K562 (cell line): Measurements from ENCODE around the gene ZFAND2A. TPM values are rescaled to one million over a fixed set of nuclear protein-coding genes. Genes with fewer than 3 reads are reported as not detected.

Source experiments
- ATAC-seq: fragments of 200-7000 bp; cut with Tn5 transposase; 3 replicates; pipeline ENCODE4 v1.9.1; 2020; ENCODE audit warnings: moderate library complexity
- BruUV-seq: library from RNA; stranded (reverse); fragments of 400-500 nt; replicated peaks from 2 replicates; lab custom pipeline; 2021; lab: Mats Ljungman, UMichigan
- CTCF ChIA-PET: fragments of 300-600 bp; formaldehyde crosslinking; extraction: SDS; loops from one replicate; lab custom pipeline; 2021; ENCODE audit warnings: low intra/inter-chr PET ratio; lab: Yijun Ruan, JAX
- POLR2A ChIA-PET: fragments of 300-600, 350-650 bp; sonication (Branson Sonifier 250); formaldehyde crosslinking; extraction: SDS; loops from one replicate; lab custom pipeline; 2021; ENCODE audit warnings: antibody characterized with exemption, inconsistent platforms; lab: Yijun Ruan, JAX
- DNase-seq, 4 experiments: peaks; one replicate each; pipeline versions ENCODE4 v3.0.0 to v3.0.0-alpha.2; 2011 to 2018; ENCODE audit warnings: low spot score in 3 of 4, mixed read lengths in 3 of 4; ENCODE audit errors: extremely low read depth in 1 of 4
- FAIRE-seq: peaks from 2 replicates; lab custom pipeline; 2011; peaks lifted over from hg19 to GRCh38; lab: Jason Lieb, UNC
- H2AFZ ChIP-seq: 2 replicates; pipeline ENCODE4 v1.6.0; 2011; ENCODE audit warnings: low read depth, low read length, control low read depth, inconsistent platforms
- H3K27ac ChIP-seq: fragments of 200-600 bp; 3 replicates; pipeline ENCODE4 v1.8.0; 2011; ENCODE audit warnings: low read depth, mild to moderate bottlenecking, control low read depth, inconsistent platforms, low read length, moderate library complexity, mixed read lengths; ENCODE audit errors: extremely low read depth
- H3K27me3 ChIP-seq, 2 experiments: fragments of 300-600 bp in 1 of 2; 2 replicates in 1 of 2; 3 replicates in 1 of 2; pipeline versions ENCODE4 v1.6.0 to v1.8.0; 2011; ENCODE audit warnings: inconsistent platforms in 2 of 2, low read length in 2 of 2, mild to moderate bottlenecking in 1 of 2, mixed read lengths in 1 of 2, moderate library complexity in 1 of 2; ENCODE audit not compliant: control insufficient read depth in 2 of 2, insufficient read depth in 2 of 2
- H3K36me3 ChIP-seq: fragments of 300-600 bp; 3 replicates; pipeline ENCODE4 v1.8.0; 2011; ENCODE audit warnings: mild to moderate bottlenecking, low read length, inconsistent platforms; ENCODE audit not compliant: control insufficient read depth, insufficient read depth
- H3K4me1 ChIP-seq, 2 experiments: fragments of 200-600 bp in 1 of 2; replicated peaks in 1 of 2; 2 replicates in 1 of 2; 3 replicates in 1 of 2; pipeline versions ENCODE4 v1.5.1 to v1.8.0; 2011; ENCODE audit warnings: inconsistent platforms in 2 of 2, low read length in 2 of 2, mild to moderate bottlenecking in 1 of 2, mixed read lengths in 1 of 2, moderate library complexity in 1 of 2; ENCODE audit not compliant: control insufficient read depth in 2 of 2, insufficient read depth in 2 of 2
- H3K4me2 ChIP-seq: 2 replicates; pipeline ENCODE4 v1.6.1; 2011; ENCODE audit warnings: low read length, control low read depth, inconsistent platforms, mixed read lengths; ENCODE audit not compliant: insufficient read depth
- H3K4me3 ChIP-seq: fragments of 200-600 bp; sonication (generic), shearing (Covaris generic); 2 replicates; pipeline ENCODE4 v1.5.1; 2016; ENCODE audit warnings: control low read depth, inconsistent platforms
- H3K79me2 ChIP-seq: fragments of 200-600 bp; 3 replicates; pipeline ENCODE4 v1.8.0; 2011; ENCODE audit warnings: low read length, inconsistent platforms; ENCODE audit not compliant: control insufficient read depth, insufficient read depth
- H3K9ac ChIP-seq, 2 experiments: 2 replicates each; pipeline versions ENCODE4 v1.6.0 to v1.6.1; 2011; ENCODE audit warnings: low read depth in 2 of 2, low read length in 2 of 2, control low read depth in 1 of 2, inconsistent platforms in 1 of 2, mild to moderate bottlenecking in 1 of 2, mixed read lengths in 1 of 2; ENCODE audit not compliant: insufficient read depth in 1 of 2
- H3K9me1 ChIP-seq: one replicate; pipeline ENCODE4 v1.6.0; 2011; ENCODE audit warnings: inconsistent platforms, mild to moderate bottlenecking, low read length, moderate library complexity; ENCODE audit not compliant: control insufficient read depth, insufficient read depth
- H3K9me3 ChIP-seq: replicated peaks from 2 replicates; pipeline ENCODE4 v1.5.1; 2011; ENCODE audit warnings: low read depth, low read length, inconsistent platforms; ENCODE audit not compliant: control insufficient read depth, insufficient read depth
- H4K20me1 ChIP-seq: replicated peaks from 2 replicates; pipeline ENCODE4 v1.6.1; 2011; ENCODE audit warnings: low read length, inconsistent platforms, mixed read lengths; ENCODE audit not compliant: control insufficient read depth, insufficient read depth
- C11orf30 ChIP-seq: fragments of 450-650 bp; IDR thresholded peaks from 2 replicates; pipeline ENCODE4 v1.6.1; 2016; ENCODE audit warnings: low read depth, mild to moderate bottlenecking
- DPF2 ChIP-seq: fragments of 450-650 bp; IDR thresholded peaks from 2 replicates; pipeline ENCODE4 v1.6.1; 2016
- ETV6 ChIP-seq, 3 experiments: fragments of 150-350 bp in 1 of 3; sonication (generic) in 1 of 3; formaldehyde crosslinking in 1 of 3; IDR thresholded peaks; 2 replicates each; pipeline versions ENCODE4 v1.6.1 to v1.8.0; 2014 to 2022; ENCODE audit warnings: borderline replicate concordance in 2 of 3, low read depth in 2 of 3, antibody characterized with exemption in 1 of 3, low read length in 1 of 3, mild to moderate bottlenecking in 1 of 3, missing genetic modification reagents in 1 of 3
- EWSR1 ChIP-seq: fragments of 450-650 bp; IDR thresholded peaks from 2 replicates; pipeline ENCODE4 v1.6.1; 2018; ENCODE audit warnings: borderline replicate concordance, mild to moderate bottlenecking, low read depth, moderate library complexity; ENCODE audit not compliant: partially characterized antibody
- HMG20A ChIP-seq: fragments of 450-650 bp; formaldehyde crosslinking; conservative IDR thresholded peaks from 2 replicates; pipeline ENCODE4 v1.4.0; 2020; ENCODE audit warnings: mild to moderate bottlenecking, mixed read lengths
- NR2F6 ChIP-seq: fragments of 450-650 bp; formaldehyde crosslinking; IDR thresholded peaks from 2 replicates; pipeline ENCODE4 v1.4.0; 2020; ENCODE audit warnings: mild to moderate bottlenecking
- RBM25 ChIP-seq: fragments of 200-400 bp; formaldehyde crosslinking; IDR thresholded peaks from 2 replicates; pipeline ENCODE4 v1.6.1; 2018; ENCODE audit warnings: low read length, low read depth, moderate library complexity; ENCODE audit not compliant: severe bottlenecking
- RHOXF2B ChIP-seq: fragments of 250-450 bp; sonication (Bioruptor Pico); conservative IDR thresholded peaks from 2 replicates; pipeline ENCODE4 v1.5.1; 2021
- SIN3B ChIP-seq: fragments of 450-650 bp; IDR thresholded peaks from 2 replicates; pipeline ENCODE4 v1.6.1; 2017; ENCODE audit warnings: low read depth, mild to moderate bottlenecking, moderate library complexity
- ZBTB8A ChIP-seq: fragments of 450-650 bp; IDR thresholded peaks from 2 replicates; pipeline ENCODE4 v1.6.1; 2018; ENCODE audit warnings: mild to moderate bottlenecking, moderate library complexity; ENCODE audit not compliant: partially characterized antibody
- ZNF324 ChIP-seq: fragments of 250-450 bp; sonication (Bioruptor Pico); IDR thresholded peaks from 2 replicates; pipeline ENCODE4 v1.4.0; 2020; ENCODE audit warnings: mild to moderate bottlenecking
- WGBS: fragments of 100-300 bp; shearing (Covaris generic); methylation state at CpG from one replicate; pipeline ENCODE4 v1.1.6; 2016; ENCODE audit warnings: low coverage, mixed read lengths; ENCODE audit not compliant: insufficient coverage; ENCODE audit errors: missing lambda C conversion rate; 5-methylcytosine and 5-hydroxymethylcytosine counted together
- in situ Hi-C: fragments of 300-500 bp; cut with MboI; formaldehyde crosslinking; loops from 4 replicates; pipeline ENCODE4 v1.15.0; 2018; ENCODE audit warnings: inconsistent platforms, mixed read lengths
- intact Hi-C: fragments of 100-400 bp; cut with micrococcal nuclease; formaldehyde crosslinking; loops from 2 replicates; pipeline ENCODE4 v1.14.2; 2022
- polyA plus RNA-seq, 8 experiments: library from polyadenylated mRNA; depleted of rRNA in 4 of 8; stranded (reverse) in 5 of 8; unstranded in 3 of 8; fragments of >200 nt; fragmentation: Nextera tagmentation in 2 of 8; fragmentation: Illumina TruSeq in 1 of 8; extraction: Ambion mirVana in 2 of 8; extraction: Trizol in 1 of 8; gene quantifications; 2 replicates each; pipeline versions ENCODE4 v1.2.1 to v1.2.3, GENCODE V29; 2011 to 2014; ENCODE audit warnings: inconsistent platforms in 1 of 8, missing spikeins in 1 of 8
- total RNA-seq, 7 experiments: library from RNA; depleted of rRNA in 6 of 7; stranded (reverse); fragments of >200 nt in 6 of 7; fragmentation: Illumina TruSeq in 2 of 7; extraction: Trizol in 2 of 7; gene quantifications; 2 replicates each; pipeline versions ENCODE4 v1.2.1 to v1.2.3, GENCODE V29; 2011 to 2021; ENCODE audit warnings: low replicate concordance in 1 of 7
- TF ChIP-seq, protein P1 (sequence below), 2 experiments: fragments of 450-650 bp in 1 of 2; IDR thresholded peaks; 2 replicates each; pipeline ENCODE4 v1.6.1; 2011 to 2017; ENCODE audit warnings: low read depth in 2 of 2, antibody characterized with exemption in 1 of 2, borderline replicate concordance in 1 of 2, low read length in 1 of 2, mild to moderate bottlenecking in 1 of 2, mixed read lengths in 1 of 2; ENCODE audit not compliant: control insufficient read depth in 1 of 2

Gene ZFAND2A
- total and polyA plus RNA-seq, 9 of the 15 experiments (the other 6 are each of a cell fraction or from before 2014, with no cell fraction given) = 16.8 to 56.8 (median 26.1) TPM

DNA sequence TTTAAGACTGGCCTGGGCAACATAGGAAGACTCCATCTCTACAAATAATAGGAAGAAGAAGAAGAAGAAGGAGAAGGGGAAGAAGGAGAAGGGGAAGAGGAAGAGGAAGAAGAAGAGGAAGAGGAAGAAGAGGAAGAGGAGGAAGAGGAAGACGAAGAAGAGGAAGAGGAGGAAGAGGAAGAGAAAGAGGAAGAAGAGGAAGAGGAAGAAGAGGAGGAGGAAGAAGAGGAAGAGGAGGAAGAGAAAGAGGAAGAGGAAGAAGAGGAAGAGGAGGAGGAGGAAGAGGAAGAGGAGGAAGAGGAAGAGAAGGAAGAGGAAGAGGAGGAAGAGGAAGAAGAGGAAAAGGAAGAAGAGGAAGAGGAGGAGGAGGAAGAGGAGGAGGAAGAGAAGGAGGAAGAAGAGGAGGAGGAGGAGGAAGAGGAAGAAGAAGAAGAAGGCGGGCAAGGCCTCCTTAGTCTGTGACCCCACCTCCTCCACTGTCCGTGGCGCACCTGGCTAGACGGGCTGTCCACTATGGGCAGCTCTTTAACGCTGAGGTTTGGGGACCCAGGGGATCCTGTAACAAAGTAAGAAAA lies 28.8 kb upstream of the ZFAND2A start:
- intact Hi-C loops = no loop called here
- H3K4me1 ChIP-seq = peaks cover 0 to 16% of the 10 kb centered on the region in 2 experiments; a peak in 2 of 5 replicates
- H3K9me1 ChIP-seq = no peaks in the 10 kb centered on the region
- DNase-seq = no peak
- 38% methylated on average over 5 of the region's 6 CpGs for WGBS
- H3K9me3 ChIP-seq = no peaks in the 10 kb centered on the region
- H3K79me2 ChIP-seq = no peaks in the 10 kb centered on the region
- no peak overlapping the region for H2AFZ ChIP-seq
- TF ChIP-seq RBM25 (no peak), RHOXF2B (no peak), C11orf30 (no peak), ETV6 (IDR thresholded peaks at IDR 0.05; ENCODE audit: borderline replicate concordance in 1 of 2, low read depth in 2 of 2, low read length in 1 of 2) (peak in 1 of 2 experiments; percentile 63; a peak in 2 of 4 replicates), ETV6 (CRISPR knock-in tag; IDR thresholded peaks at IDR 0.05; ENCODE audit: borderline replicate concordance) (no peak)
- 0 out of 2 replicates have a peak, but pooled peaks cover 6% of the 10 kb centered on the region for H4K20me1 ChIP-seq
- in situ Hi-C loops = no loop called here
- POLR2A ChIA-PET = no interaction called here
- peaks cover 52 to 82% of the 10 kb centered on the region in 2 experiments for H3K27me3 ChIP-seq
- BruUV-seq = no TSS peak
- H3K27ac ChIP-seq = no peak overlapping the region
- H3K36me3 ChIP-seq = no peaks in the 10 kb centered on the region
- H3K4me2 ChIP-seq = no peak overlapping the region
- CTCF ChIA-PET = no interaction called here
- no peak for ATAC-seq
- H3K4me3 ChIP-seq = no peak overlapping the region
- no peak overlapping the region for H3K9ac ChIP-seq
- FAIRE-seq = no peak

DNA sequence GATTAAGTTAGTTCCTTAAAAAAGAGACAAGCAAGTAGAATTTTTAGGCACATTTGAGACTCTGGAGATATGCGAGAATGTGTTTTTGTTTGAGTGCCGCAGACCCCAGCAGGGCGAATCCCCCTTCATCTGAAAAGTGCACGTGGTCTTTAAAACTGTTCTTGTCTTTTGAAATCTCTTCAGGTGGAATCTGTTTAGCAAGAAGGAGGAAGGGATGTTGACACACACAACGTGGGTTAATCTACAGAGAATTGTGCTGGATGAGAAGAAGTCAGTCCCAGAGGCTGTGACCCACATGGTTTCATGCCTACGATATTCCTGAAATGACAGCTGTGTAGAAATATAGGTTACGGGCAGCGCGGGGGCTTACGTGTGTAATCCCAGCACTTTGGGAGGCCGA lies 27.1 kb upstream of the ZFAND2A start:
- ATAC-seq (no peak), FAIRE-seq (no peak), DNase-seq (no peak)
- Histone ChIP-seq H3K9ac (no peak overlapping the region), H3K27me3 (peaks cover 37 to 79% of the 10 kb centered on the region in 2 experiments), H3K4me1 (peaks cover 0 to 11% of the 10 kb centered on the region in 2 experiments; a peak in 2 of 5 replicates), H4K20me1 (0 out of 2 replicates have a peak, but pooled peaks cover 11% of the 10 kb centered on the region), H3K9me1 (peaks cover 7% of the 10 kb centered on the region), H3K9me3 (no peaks in the 10 kb centered on the region), H3K4me2 (no peak overlapping the region), H3K36me3 (no peaks in the 10 kb centered on the region), H3K27ac (no peak overlapping the region), H2AFZ (no peak overlapping the region), H3K79me2 (no peaks in the 10 kb centered on the region), H3K4me3 (no peak overlapping the region)
- intact Hi-C loops (no loop called here), in situ Hi-C loops (no loop called here)
- ChIA-PET CTCF (no interaction called here), POLR2A (interaction anchor here (0.6 to 0.7 kb wide), 2 partner anchors 10 to 21 kb away, joined by 3 to 5 read pairs; no protein-coding TSS in a partner anchor)
- BruUV-seq = no TSS peak
- WGBS = 14% methylated on average over 11 of the region's 11 CpGs
- TF ChIP-seq HMG20A (no peak), ZNF324 (CRISPR knock-in tag) (no peak), EWSR1 (no peak), DPF2 (no peak), SIN3B (no peak), NR2F6 (CRISPR knock-in tag) (no peak), ZBTB8A (no peak)
- TF ChIP-seq, protein P1, sequence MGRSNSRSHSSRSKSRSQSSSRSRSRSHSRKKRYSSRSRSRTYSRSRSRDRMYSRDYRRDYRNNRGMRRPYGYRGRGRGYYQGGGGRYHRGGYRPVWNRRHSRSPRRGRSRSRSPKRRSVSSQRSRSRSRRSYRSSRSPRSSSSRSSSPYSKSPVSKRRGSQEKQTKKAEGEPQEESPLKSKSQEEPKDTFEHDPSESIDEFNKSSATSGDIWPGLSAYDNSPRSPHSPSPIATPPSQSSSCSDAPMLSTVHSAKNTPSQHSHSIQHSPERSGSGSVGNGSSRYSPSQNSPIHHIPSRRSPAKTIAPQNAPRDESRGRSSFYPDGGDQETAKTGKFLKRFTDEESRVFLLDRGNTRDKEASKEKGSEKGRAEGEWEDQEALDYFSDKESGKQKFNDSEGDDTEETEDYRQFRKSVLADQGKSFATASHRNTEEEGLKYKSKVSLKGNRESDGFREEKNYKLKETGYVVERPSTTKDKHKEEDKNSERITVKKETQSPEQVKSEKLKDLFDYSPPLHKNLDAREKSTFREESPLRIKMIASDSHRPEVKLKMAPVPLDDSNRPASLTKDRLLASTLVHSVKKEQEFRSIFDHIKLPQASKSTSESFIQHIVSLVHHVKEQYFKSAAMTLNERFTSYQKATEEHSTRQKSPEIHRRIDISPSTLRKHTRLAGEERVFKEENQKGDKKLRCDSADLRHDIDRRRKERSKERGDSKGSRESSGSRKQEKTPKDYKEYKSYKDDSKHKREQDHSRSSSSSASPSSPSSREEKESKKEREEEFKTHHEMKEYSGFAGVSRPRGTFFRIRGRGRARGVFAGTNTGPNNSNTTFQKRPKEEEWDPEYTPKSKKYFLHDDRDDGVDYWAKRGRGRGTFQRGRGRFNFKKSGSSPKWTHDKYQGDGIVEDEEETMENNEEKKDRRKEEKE (IDR thresholded peaks at IDR 0.05; ENCODE audit: borderline replicate concordance in 1 of 2, control insufficient read depth in 1 of 2, low read depth in 2 of 2, low read length in 1 of 2) = no peak
